ENCODE data around the gene TNS2. TPM values are rescaled to one million over a fixed set of nuclear protein-coding genes. Genes with fewer than 3 reads are reported as not detected.
"Not testable (repeated sequence)": the region's sequence is repeated elsewhere in the genome, so short reads cannot be mapped to it uniquely, and the experiment has no call there.

TNS2 gene
- total RNA-seq, 6 experiments from 2014 or later = 50.5 to 139 (median 86.9) TPM

DNA sequence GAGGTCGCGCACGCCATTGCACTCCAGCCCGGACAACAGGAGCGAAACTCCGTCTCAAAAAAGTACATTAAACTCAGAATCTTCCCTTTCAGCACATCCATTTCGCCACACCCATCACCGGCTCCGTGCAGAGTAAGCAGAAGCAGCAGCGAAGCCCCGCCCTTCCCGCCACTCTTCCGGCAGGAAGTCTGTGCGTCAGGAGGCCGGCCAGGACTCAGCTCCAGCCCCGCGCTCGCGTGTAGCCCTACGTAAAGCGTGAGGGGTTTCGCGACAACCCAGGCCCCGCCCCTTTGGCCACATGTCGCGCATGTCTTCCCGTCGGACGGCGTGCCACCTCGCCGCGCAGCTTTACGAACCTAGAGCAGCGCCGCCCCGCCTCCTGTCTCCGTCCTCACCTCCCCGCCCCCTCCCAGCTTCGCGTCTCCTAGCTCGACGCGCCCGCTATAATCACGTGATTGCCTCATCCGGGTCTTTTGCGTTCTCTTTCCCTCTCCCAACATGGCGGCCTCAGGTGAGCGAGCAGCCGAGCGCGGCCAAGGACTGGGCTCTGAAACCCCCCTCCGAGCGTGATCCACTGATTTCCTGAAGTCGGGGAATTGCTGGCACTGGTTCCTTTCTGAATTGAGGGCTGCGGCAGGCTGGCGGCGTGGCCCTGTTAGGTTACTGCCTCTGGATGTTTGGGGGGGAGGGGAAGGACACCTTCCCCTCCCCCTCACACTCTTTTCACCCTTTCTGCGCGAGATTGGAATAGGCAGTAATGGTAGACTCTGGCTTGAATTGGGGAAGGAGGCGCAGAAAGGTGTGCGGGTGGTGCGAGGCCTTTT lies 43.7 kb upstream of the TNS2 start, which contains the start of gene EIF4B:
EIF4B (plus strand) TSS at position 471 of the 824 bp plus-strand sequence; CDS start at position 499, 28 bp downstream.
- peak; percentile 100 for DNase-seq
- H3K36me3 ChIP-seq = peaks cover 0 to 6% (median 0%) of the 10 kb centered on the region in 4 donors
- 0% methylated on average over 25 of the region's 64 CpGs for WGBS (ENCODE audit: insufficient coverage, low coverage, low lambda C conversion rate, missing lambda C conversion rate)
- intact Hi-C loops (cut with DNase I) = no loop called here
- no peaks in the 10 kb centered on the region for H3K27me3 ChIP-seq
- ATAC-seq = peak; percentile 93 to 97 (median 94)
- TF ChIP-seq, protein P1, sequence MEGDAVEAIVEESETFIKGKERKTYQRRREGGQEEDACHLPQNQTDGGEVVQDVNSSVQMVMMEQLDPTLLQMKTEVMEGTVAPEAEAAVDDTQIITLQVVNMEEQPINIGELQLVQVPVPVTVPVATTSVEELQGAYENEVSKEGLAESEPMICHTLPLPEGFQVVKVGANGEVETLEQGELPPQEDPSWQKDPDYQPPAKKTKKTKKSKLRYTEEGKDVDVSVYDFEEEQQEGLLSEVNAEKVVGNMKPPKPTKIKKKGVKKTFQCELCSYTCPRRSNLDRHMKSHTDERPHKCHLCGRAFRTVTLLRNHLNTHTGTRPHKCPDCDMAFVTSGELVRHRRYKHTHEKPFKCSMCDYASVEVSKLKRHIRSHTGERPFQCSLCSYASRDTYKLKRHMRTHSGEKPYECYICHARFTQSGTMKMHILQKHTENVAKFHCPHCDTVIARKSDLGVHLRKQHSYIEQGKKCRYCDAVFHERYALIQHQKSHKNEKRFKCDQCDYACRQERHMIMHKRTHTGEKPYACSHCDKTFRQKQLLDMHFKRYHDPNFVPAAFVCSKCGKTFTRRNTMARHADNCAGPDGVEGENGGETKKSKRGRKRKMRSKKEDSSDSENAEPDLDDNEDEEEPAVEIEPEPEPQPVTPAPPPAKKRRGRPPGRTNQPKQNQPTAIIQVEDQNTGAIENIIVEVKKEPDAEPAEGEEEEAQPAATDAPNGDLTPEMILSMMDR (IDR thresholded peaks at IDR 0.05) = no peak
- TF ChIP-seq POLR2A (IDR thresholded peaks at IDR 0.05) = peak; percentile 61
- peak within 1 kb of the TSS; percentile 84 to 93 (median 91) for H3K4me3 ChIP-seq
- H3K4me1 ChIP-seq = peaks cover 2 to 47% (median 20%) of the 10 kb centered on the region in 4 donors
- H3K27ac ChIP-seq = peak within 1 kb of the TSS; percentile 85 to 95 (median 93)
- H3K9me3 ChIP-seq = no peaks in the 10 kb centered on the region

DNA sequence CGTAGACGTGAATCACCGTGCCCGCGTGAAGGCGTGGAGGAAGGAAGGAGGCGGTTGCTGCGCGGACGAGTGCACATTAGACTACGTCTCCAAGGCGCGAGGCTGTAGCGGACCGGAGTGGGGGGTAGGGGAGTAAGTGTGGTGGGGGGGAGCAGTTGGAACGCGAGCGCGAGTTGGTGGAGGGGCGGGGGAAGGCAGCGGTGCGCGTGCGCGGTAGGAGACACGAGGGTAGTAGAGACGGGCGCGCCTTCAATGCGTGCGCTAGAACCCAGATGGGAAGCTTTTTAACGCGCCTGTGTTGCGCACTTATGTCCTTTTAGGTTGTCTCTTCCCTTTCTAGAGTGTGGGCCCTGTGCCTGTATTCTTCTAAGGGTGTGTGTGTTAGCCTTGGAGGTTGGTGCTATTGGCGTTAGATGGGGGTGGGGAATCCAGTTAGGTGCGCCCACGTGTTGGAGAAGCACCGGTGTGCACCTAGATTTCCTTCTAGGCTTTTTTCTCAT lies 43.0 kb upstream of the TNS2 start:
- TF ChIP-seq POLR2A (IDR thresholded peaks at IDR 0.05) = no peak
- TF ChIP-seq, protein P1 (IDR thresholded peaks at IDR 0.05) = no peak
- Histone ChIP-seq H3K27me3 (no peaks in the 10 kb centered on the region), H3K4me3 (peak overlapping the region; percentile 84 to 93 (median 91)), H3K4me1 (peaks cover 2 to 53% (median 24%) of the 10 kb centered on the region in 4 donors), H3K36me3 (peaks cover 0 to 6% (median 0%) of the 10 kb centered on the region in 4 donors), H3K9me3 (no peaks in the 10 kb centered on the region), H3K27ac (peak overlapping the region; percentile 85 to 95 (median 93))
- ATAC-seq = peak; percentile 55 to 61 (median 57)
- under 1% methylated on average over 29 of the region's 38 CpGs for WGBS (ENCODE audit: insufficient coverage, low coverage, low lambda C conversion rate, missing lambda C conversion rate)
- intact Hi-C loops (cut with DNase I) = no loop called here
- DNase-seq = peak; percentile 79 to 84 (median 82)

DNA sequence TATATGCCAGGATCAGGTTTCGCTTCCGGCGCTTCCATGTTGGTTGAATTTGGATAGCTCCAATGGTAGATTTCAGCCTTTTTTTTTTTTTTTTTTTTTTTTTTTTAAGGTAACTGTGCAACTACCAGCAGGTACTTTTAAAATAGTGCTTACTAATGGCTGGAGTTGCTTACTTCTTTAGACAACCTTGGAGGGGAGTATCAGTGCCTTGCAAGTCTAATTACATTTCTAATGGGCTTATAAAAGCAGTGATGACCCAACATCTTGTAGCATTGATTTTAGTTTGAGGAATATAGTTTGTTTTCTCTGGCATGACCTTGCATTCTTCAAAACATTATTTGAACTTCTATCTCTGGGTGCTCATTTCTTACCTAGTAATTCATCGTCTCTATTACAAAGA lies 42.5 kb upstream of the TNS2 start:
- intact Hi-C loops (cut with DNase I) = no loop called here
- Histone ChIP-seq H3K4me3 (peak overlapping the region; percentile 84 to 93 (median 91)), H3K36me3 (peaks cover 0 to 6% (median 0%) of the 10 kb centered on the region in 4 donors), H3K27me3 (no peaks in the 10 kb centered on the region), H3K9me3 (no peaks in the 10 kb centered on the region), H3K4me1 (peaks cover 2 to 57% (median 24%) of the 10 kb centered on the region in 4 donors), H3K27ac (peak overlapping the region in 2 of 3 donors; percentile 85 to 95)
- no peak for DNase-seq
- WGBS (ENCODE audit: insufficient coverage, low coverage, low lambda C conversion rate, missing lambda C conversion rate) = 10% methylated on average over 3 of the region's 4 CpGs
- no peak for ATAC-seq
- TF ChIP-seq, protein P1 (IDR thresholded peaks at IDR 0.05) = no peak
- no peak for TF ChIP-seq POLR2A (IDR thresholded peaks at IDR 0.05)

DNA sequence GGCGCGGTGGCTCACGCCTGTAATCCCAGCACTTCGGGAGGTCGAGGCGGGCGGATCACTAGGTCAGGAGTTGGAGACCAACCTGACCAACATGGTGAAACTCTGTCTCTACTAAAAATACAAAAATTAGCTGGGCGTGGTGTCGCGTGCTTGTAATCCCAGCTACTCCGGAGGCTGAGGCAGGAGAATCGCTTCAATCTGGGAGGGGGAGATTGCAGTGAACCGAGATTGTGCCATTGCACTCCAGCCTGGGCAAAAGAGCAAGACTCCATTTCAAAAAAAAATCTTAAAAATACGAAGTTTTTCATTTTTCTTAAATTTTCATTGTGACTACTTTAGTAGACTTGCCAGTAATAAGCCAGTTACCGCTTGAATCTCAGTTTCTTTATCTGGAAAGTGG lies 41.1 kb upstream of the TNS2 start:
- H3K27ac ChIP-seq; H3K4me3 ChIP-seq; intact Hi-C loops (cut with DNase I); ATAC-seq; DNase-seq; H3K27me3 ChIP-seq; H3K9me3 ChIP-seq; H3K36me3 ChIP-seq: not testable (repeated sequence)
- peaks cover 2 to 70% (median 28%) of the 10 kb centered on the region in 4 donors for H3K4me1 ChIP-seq
- WGBS (ENCODE audit: insufficient coverage, low coverage, low lambda C conversion rate, missing lambda C conversion rate) = 83% methylated on average over 10 of the region's 15 CpGs

DNA sequence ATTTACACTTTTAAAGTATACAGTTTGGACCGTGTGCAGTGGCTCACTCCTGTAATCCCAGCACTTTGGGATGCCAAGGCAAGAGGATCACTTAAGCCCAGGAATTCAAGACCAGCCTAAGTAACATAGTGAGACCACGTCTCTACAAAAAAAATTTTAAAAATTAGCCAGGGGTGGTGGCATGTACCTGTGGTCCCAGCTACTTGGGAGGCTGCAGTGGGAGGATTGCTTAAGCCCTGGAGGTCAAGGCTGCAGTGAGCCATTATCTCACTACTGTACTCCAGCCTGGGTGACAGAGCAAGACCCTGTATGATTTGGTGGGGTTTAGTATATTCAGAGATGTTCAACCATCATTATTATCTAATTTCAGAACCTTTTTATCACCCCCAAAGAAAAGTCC lies 38.9 kb upstream of the TNS2 start:
- Histone ChIP-seq H3K9me3 (no peaks in the 10 kb centered on the region), H3K27ac (peak overlapping the region in 1 of 3 donors; percentile 69), H3K4me3 (no peak overlapping the region), H3K27me3 (no peaks in the 10 kb centered on the region), H3K36me3 (peaks cover 0 to 7% (median 0%) of the 10 kb centered on the region in 4 donors), H3K4me1 (peaks cover 2 to 77% (median 28%) of the 10 kb centered on the region in 4 donors)
- DNase-seq = no peak
- no peak for ATAC-seq
- intact Hi-C loops (cut with DNase I) = no loop called here
- WGBS (ENCODE audit: insufficient coverage, low coverage, low lambda C conversion rate, missing lambda C conversion rate) = 63% methylated on average over 2 of the region's 2 CpGs
- TF ChIP-seq, protein P1 (IDR thresholded peaks at IDR 0.05) = no peak
- no peak for TF ChIP-seq POLR2A (IDR thresholded peaks at IDR 0.05)

All from right lobe of liver (tissue), 6 donors.